ENCODE results near the gene SEC62.
"Not testable (repeated sequence)": the region's sequence is repeated elsewhere in the genome, so short reads cannot be mapped to it uniquely, and the experiment has no call there.

Gene SEC62

DNA sequence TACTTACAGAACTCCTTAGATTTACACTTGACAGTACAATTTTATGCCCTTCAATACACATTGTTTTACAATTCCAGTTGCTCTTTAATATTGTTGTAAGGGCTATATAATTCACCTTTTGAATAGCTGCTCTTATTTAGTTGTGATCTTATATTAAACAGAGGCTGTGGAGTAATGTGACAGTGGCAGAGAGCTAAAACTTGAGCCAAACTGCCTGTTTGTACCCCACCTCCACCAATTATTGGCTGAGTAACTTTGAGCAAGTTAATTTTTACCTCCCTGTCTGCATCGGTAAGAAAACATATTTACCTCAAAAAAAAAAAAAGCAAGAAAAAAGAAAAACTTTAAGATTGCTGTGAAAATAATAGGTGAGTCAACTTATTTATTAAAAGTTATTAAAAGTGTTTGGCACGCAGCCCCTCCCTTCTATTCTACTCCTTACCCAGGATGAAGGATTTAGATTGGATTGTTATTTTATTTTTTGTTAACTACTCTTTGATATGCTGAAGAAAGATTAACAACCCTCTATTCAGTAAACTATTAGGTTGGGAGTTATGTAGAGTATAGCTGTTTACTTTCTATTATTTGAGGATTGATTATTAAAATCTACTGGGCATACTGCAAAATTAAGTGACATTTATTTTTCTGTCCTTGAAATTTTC, 1.7 kb downstream of the SEC62 start:
- no peak for DNase-seq

DNA sequence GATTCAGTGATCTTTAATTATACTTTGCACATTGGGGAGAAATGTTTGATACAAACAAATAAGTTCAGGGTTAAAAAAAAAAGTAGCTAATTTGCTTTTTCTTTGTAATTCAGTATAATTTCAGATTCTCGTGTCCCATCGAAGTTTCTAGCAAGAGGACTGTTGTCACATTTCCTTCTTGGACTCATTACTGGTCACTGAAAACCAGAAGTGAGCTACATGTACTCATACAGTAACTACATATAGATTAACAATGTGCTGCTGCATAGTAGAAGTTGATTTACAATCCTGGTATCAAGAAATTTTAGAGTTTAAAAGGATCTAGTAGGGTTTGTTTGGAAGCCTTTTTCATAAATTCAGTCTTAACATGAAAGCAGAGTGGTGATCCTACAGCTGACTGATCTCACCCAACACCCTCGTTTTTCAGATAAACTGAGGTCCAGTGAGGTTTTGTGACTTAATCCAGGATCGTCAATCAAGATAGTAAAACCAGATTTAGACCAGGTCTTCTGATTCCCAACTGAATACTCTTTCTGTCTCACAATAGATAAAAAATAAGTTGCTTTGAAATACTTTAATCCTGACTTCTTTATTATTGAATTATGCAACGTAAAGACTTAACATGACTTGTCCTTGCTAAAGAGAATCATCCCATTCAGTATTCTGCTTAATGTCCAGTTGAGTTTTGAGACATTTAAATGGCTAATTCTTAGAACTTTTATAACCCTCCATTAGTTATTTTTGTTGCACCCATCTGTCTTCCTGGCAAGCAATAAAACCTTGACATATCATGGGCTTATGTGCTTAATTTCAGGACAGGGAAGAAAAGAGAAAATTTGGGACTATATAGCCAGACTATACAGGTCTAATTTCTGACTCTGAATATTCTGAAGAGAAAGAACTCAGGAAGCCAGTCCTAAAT, 2.8 kb downstream of the SEC62 start:
- DNase-seq, result peak; percentile 59

DNA sequence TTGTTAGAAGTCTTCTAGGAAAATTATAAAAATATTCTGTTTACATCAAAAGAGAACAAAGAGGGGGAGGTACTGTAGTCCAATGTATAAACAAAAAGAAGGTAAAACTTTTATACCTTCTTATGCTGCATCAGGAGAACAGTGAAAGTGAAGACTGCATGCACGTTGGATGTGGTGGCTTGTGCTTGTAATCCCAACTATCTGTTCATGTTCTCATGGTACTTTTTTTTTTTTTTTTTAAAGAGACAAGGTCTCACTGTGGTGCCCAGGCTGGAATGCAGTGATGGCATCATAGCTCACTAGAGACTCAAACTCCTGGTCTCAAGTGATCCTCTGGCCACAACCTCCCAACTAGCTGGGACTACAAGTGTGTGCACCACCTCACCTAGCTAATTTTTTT, 4.2 kb downstream of the SEC62 start:
- DNase-seq, result no peak

DNA sequence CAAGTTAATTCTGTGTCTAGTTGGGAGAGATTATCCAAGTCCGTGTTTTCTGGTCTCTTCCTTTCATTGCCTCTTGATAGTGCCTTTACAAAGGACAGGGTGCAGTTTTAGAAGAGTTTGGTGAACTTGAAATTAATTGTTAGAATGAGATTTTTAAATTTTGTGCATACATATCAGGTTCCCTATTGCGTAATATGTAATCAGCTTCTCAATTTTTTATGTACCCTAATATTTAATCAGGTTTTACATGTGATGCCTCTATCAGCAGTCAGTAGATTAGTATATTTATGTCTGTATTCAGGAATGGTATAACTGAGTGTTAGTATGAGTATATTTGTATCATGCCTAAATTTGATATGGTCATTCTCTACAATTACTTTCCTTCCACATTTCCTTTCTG, 4.9 kb downstream of the SEC62 start:
- no peak for DNase-seq

DNA sequence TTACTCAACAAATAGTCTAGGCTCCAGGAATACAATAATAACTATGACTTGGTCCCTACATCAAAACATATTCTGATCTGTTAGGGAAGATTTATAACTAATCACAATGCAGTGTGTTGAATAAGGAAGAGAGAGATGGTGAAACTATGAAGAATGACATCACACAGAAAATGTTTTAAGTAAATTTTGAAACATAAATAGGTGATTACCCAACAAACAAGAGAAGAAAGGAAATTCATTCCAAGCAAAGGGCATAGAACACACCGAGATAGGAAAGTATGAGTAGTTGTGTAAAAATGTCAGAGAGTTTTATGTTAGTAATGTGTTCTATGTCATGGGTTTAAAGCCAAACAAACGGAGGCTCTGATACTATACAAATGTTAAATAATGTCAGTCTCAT, 13.4 kb downstream of the SEC62 start:
- DNase-seq, result peak; percentile 43

DNA sequence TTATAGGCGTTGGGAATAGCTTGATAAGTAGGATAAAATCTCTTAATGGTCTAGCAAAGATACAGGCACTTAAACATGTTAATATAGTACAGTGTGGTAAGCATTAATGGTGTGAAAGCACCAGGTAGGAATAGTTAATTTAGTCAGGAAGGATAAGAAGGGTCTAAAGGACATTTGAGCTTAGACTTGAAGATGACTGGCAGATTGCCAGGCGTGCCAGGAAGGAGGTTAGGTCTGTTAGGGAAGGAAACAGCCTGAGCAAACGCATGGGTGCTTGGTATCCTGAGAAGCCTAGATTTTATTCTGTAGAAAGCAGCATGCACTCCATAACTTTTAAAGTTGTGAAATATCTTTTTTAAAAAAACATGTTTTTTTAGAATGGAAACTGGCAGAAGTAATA, 17.7 kb downstream of the SEC62 start:
- no peak for DNase-seq

DNA sequence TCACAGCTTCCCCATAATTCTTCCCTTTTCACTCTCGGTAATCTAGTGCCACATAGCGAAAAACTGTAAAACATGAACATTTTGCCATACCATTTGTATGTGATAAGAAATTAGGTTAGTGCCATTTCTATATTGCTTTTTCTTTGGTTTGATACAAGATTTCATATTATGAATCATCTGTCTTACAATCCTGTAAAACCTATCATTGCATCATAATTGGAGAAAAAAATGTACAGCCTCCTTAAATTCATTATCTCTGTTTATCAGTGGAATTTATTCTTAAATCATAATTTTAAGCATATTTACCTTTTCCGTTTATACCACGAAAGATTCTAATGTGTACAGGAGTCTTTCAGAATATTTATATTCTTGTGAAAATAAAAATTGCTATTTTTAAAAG, 23.8 kb downstream of the SEC62 start:
- no peak for DNase-seq

DNA sequence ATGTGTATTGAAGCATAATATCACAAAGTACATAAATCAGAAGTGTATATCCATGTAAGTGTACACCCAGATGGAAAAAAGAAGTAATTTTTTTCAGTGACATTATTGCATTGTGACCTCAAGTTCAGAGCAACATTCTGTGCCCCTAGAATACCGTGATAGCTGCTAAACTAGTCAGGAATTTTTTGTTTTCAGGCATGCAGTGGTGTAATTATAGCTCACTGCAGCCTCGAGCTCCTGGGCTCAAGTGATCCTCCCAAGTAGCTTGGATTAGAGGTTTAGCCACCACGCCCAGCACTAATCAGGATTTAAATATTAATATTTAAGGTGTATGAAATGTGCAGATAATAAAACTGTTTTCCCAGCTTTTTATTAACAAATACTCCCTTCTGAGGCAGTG, 25.5 kb downstream of the SEC62 start:
- DNase-seq, result no peak

DNA sequence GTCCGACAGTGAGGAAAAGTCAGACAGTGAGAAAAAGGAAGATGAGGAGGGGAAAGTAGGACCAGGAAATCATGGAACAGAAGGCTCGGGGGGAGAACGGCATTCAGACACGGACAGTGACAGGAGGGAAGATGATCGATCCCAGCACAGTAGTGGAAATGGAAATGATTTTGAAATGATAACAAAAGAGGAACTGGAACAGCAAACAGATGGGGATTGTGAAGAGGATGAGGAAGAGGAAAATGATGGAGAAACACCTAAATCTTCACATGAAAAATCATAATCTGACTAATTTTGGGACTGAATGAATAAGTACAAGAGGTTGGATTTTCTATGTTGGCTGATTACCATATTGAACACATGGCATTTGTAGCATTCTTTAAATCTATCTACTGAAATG, 26.2 kb downstream of the SEC62 start:
- DNase-seq, result peak; percentile 41

DNA sequence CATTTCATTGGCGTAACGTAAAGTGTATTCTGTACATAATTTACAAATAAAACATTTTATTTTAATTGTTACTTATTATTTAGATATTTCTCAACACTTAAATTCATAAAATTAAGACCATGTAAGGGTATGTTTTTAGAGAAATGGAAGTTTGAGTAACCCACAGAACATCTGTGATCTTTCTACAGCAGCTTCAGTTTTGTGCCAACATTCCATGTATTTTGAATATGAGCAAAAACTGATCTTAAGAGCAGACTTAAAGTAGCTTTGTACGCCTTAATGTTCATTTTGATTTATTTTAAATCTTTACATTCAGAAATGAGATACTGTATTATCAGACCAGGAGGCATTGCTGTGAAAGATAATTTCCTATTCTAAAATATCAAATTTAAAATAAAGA, 27.2 kb downstream of the SEC62 start:
- DNase-seq, result no peak

DNA sequence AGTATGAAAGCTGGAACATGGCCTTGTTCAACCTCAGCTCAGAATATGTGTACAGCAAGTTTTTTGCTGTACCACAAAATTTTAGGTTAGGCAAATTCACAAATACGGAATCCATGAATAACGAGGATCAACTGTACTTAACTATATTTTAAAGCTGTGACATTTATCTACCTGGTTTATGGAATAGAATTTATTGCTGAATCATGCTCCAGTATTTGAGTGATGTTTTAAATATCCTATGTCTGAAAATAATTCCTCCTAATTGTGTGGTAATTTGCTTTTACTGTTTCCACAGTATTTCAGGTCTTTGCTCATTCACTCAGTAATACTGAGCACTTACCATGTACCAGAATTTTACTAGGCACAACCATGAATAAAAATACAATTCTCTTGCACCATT, 29.5 kb downstream of the SEC62 start:
- DNase-seq, result no peak

DNA sequence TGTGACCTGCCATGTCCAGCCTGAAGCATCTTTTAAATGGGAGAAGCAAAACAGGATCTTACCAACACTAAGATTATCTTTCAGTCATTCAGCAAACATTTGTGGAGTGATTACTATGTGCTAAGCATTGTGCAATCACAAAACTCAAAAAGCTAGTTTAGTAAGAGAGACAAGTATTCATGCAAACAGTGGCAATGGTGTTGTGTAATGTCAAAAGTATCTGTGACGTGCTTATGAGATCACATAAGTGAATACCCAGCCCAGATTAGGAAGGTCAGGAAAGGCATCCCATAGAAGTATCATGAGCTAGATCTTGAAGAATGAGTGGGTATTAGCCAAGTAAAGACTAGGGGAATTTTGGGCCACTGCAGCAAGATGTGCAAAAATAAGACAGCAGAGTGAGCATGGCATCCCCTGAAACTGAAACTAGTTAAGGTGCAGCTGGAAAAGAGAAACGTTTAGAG, 32.1 kb downstream of the SEC62 start:
- DNase-seq, result peak; percentile 55

DNA sequence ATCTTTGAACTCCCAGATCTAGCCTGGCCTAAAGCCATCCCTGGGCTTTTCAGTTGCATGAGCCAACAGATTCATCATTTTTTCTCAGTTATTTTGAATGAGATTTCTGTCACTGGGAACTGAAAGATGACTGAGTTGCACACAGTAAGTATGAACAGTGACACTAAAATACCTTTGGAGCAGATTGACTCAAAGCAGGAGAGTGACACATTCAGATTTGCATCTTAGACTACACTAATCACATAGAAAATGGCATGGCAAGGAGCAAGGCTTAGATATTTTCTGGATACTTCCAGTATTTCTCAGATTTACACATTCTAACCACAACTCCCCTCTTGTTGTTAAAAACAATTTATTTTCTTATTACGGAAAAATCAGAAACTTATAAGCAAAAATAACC, 32.8 kb downstream of the SEC62 start:
- DNase-seq, result no peak

DNA sequence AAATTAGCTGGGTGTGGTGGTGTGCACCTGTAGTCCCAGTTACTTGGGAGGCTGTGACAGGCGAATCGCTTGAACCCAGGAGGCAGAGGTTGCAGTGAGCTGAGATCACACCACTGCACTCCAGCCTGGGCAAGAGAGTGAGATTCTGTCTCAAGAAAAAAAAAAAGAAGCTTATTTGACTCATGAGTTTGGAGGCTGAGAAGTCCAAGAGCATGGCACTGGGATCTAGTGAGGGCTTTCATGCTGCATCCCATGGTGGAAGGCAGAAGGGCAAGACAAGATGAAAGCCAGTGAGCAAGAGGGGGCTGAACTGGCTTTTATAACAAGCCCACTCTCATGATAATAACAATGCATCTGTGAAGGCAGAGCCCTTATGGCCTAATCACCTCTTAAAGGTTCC, 33.4 kb downstream of the SEC62 start:
- no peak for DNase-seq

DNA sequence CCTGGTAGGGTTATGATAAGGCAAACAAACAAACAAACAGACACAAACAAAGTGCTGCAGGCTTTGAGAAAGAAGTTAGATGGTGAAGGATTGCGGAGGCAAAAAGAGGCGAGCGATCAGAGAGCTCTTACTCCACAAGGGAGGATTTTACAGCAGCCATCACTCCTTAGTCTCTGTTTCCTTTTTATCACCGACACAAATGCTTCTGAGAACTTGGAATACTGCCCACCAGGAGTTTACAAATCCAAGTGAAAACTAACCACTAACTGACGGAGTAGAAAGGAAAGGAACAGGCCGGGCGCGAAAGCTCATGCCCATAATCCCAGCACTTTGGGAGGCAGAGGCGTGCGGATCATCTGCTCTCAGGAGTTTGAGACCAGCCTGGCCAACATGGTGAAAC, 35.6 kb downstream of the SEC62 start:
- no peak for DNase-seq

DNA sequence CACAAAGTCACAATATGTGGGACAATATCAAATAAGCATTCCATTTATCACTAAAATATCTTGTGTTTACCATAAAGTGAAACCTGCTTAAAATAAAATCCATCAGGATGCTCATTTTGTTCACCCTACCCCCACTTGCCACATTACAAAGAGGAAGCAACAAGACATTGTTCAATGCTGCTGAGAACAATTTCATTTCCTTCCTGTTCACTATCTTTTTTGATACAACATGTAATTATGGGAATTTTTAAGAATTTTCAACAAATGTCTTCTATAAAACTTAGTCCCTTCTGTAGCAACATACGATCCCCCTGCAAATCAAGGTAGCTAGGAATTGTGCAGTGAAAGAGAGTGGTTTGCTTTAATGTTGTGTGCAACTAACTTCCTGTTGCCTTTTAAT, 36.3 kb downstream of the SEC62 start:
- peak; percentile 51 for DNase-seq

DNA sequence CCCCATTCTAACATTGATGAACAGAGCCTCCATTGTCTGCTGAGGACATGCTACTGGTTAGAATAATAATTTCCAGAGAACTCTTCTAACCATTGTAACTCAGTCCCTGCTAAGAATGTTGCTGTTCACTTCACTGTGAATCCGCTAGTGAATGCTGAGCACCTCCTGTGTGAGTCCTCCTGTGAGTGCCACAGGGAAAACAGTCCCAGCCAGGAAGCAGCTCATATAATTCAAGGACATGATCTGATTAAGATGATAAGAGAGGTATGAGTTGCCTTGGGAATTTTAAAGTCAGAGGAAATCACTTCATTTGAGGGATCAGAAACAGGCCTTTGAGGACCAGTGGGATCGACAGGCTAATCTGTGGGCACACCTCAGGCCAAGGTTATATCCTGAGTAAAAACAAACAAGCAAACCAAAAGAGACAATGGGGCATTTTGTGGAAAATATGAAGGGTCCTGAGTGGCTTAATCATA, 37.3 kb downstream of the SEC62 start:
- no peak for DNase-seq

DNA sequence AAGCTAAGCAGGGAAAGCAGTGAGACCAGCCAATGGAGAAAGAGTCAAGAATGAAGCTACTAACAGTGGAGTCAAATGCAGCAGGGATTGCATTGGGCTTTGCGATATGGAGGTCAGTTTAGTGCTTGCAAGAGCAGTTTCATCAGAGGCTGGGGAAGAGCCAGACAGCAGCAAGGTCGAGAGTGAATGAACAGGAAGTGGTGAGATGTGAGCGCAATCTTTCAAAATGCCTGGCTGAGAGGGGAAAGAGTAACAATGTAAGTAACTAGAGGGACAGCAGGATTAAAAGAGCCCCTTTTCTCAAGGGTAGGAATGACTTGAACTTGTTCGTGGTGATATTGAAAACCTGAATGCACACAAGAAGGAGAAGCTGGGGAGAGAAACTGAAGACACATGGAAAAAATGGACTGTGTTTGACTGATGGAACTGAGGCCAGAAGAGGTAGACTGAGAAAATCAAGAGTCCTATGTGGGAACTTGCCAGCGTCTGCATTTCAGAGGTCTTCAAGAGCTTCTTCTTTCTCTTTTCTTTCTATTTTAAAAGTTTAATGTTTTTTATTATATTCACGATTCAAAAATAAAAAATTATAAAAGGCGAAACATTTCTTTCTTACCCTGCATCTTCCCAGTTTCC, 40.5 kb downstream of the SEC62 start:
- DNase-seq, result peak; percentile 89

DNA sequence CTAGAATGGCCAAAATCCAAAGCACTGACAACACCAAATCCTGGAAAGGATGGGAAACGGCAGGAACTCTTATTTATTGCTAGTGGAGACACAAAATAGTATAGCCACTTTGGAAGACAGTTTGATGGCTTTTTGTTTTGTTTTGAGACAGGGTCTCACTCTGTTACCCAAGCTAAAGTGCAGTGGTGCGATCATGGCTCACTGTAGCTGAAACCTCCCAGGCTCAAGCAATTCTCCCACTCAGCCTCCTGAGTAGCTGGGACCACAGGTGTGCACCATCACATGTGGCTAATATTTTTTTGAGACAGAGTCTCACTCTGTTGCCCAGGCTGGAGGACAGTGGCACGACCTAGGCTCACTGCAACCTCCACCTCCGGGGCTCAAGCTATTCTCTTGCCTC, 43.9 kb downstream of the SEC62 start:
- no peak for DNase-seq

DNA sequence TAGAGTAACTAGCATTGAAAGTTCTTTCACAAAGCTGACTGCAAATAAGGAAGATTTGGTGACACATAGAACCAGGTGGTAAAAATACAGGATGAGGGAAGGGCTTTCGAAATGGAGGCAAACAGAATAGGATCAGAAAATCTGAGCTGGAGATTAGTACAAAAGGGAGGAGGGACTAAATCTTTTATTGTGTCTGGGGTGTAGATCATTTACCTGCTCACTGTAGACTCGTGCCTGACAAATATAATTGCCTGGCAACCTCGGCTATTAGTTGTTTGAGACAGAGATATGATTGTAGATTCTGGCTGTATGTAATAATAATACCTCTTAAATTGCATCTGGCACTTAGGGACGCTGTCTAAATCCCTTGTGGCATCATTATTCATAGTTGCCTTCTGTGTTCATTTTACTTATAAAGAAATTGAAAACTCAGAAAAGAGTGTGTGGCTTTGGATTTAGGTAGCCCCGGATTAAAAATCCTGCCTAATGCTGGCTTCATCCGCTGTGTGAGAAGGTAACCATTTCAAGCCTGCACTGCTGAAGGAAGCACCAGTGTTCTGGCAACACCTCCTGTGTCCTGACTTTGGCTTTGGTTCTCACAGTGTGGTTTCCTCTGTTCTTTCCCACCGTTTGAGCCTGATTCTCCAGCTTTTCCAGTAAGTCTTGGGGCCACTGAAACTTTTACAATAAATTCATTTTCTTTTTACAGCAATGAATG, 46.2 kb downstream of the SEC62 start:
- no peak for DNase-seq

DNA sequence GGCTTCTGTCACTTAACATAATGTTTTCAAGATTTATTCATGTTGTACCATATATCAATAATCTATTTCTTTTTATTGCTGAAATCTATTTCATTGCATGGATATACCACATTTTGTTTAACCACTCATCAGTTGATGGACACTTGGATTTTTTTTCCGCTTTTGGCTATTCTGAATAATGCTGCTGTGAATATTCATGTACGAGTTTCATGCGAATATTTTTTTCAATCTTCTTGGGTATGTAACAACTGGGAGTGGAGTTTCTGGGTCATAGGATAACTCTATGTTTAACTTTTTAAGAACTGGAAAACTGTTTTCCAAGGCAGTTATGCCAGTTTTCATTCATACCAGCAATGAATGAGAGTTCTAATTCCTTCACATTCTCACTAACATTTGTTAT, 49.5 kb downstream of the SEC62 start:
- DNase-seq, result no peak

DNA sequence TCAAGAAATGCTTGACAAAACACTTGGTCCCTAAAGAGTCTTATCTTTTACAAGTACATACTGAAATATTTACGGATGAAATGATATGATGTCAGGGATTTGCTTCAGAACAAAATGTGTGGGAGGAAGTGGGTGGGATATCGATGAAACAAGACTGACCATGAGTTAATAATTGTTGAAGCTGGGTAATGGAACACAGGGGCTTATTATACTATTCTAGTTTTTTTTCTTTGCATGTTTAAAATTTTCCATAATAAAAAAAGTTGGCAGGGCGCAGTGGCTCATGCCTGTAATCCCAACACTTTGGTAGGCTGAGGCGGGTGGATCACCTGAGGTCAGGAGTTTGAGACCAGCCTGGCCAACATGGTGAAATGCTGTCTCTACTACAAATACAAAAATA, 52.7 kb downstream of the SEC62 start:
- DNase-seq, result not testable (repeated sequence)

DNA sequence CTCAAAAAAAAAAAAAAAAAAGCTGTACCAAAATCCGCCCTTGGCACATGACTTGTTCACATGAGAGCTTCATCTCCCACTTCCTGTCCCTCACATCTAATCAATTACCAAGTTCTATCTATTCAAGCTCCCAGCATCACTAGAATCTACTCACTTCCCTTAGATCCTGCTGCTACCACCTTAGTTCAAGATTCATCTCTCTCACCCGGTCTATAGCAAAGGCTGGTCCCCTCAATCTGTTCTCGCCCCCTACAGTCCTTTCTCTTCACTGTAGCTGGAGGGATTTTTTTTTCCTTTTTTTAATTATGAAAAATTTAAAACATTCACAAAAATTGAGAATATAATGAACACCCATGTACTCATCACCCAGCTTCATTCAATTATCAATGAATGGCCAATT, 54.5 kb downstream of the SEC62 start:
- DNase-seq, result peak; percentile 34
